HCT116 (cell line): Measurements from ENCODE around the gene WDR59. TPM values are rescaled to one million over a fixed set of nuclear protein-coding genes. Genes with fewer than 3 reads are reported as not detected.

Experiments used
- ATAC-seq: fragments of 200-7000 bp; cut with Tn5 transposase; 2 replicates; pipeline ENCODE4 v1.9.1; 2020; ENCODE audit warnings: mild to moderate bottlenecking, moderate library complexity
- BruUV-seq: library from RNA; stranded (reverse); fragments of 400-500 nt; replicated peaks from 2 replicates; lab custom pipeline; 2021; lab: Mats Ljungman, UMichigan
- CTCF ChIA-PET: fragments of 300-600 bp; sonication (Branson Sonifier 250); formaldehyde crosslinking; loops from one replicate; lab custom pipeline; 2021; ENCODE audit warnings: antibody characterized with exemption; lab: Charles Lee
- POLR2A ChIA-PET: fragments of 300-600, 350-600 bp; sonication (Branson Sonifier 250); formaldehyde crosslinking; loops from one replicate; lab custom pipeline; 2021; ENCODE audit warnings: antibody characterized with exemption; lab: Charles Lee
- RAD21 ChIA-PET, 2 experiments: fragments of 300-600 bp; sonication (Branson Sonifier 250); formaldehyde crosslinking; loops; one replicate each; lab custom pipeline; 2023; ENCODE audit warnings: low total read pairs in 2 of 2; ENCODE audit not compliant: uncharacterized antibody in 2 of 2, unreplicated experiment in 2 of 2, low non-redundant PET in 1 of 2; lab: Charles Lee
- DNase-seq: peaks from one replicate; pipeline ENCODE4 v3.0.0-alpha.2; 2010; ENCODE audit warnings: low read depth, low spot score
- H2AFZ ChIP-seq: fragments of 200-600 bp; shearing (Covaris generic), sonication (generic); 2 replicates; pipeline ENCODE4 v1.6.1; 2017; ENCODE audit warnings: low read depth, mixed run types, mixed read lengths, antibody characterized with exemption, low read length; ENCODE audit not compliant: poor library complexity, severe bottlenecking
- H3K27ac ChIP-seq: 2 replicates; pipeline ENCODE4 v1.5.1; 2012; ENCODE audit warnings: low read depth, low read length
- H3K27me3 ChIP-seq: fragments of 200-600 bp; sonication (generic); 2 replicates; pipeline ENCODE4 v1.6.1; 2016; ENCODE audit warnings: mixed run types, low read length, mixed read lengths; ENCODE audit not compliant: insufficient read depth
- H3K36me3 ChIP-seq, 2 experiments: fragments of 200-500 bp in 1 of 2; fragments of 200-600 bp in 1 of 2; sonication (Bioruptor generic) in 1 of 2; sonication (generic) in 1 of 2; 2 replicates each; pipeline versions ENCODE4 v1.5.1 to v1.6.1; 2014 to 2016; ENCODE audit warnings: low read length in 2 of 2, inconsistent platforms in 1 of 2, mixed read lengths in 1 of 2, mixed run types in 1 of 2; ENCODE audit not compliant: insufficient read depth in 2 of 2, control insufficient read depth in 1 of 2
- H3K4me1 ChIP-seq, 2 experiments: fragments of 200-600 bp in 1 of 2; sonication (generic) in 1 of 2; 2 replicates each; pipeline versions ENCODE4 v1.5.1 to v1.6.1; 2012 to 2017; ENCODE audit warnings: low read length in 2 of 2, inconsistent platforms in 1 of 2, mild to moderate bottlenecking in 1 of 2, mixed read lengths in 1 of 2, mixed run types in 1 of 2, moderate library complexity in 1 of 2; ENCODE audit not compliant: insufficient read depth in 2 of 2, control insufficient read depth in 1 of 2
- H3K4me2 ChIP-seq: fragments of 200-600 bp; sonication (generic); 2 replicates; pipeline ENCODE4 v1.6.1; 2017; ENCODE audit warnings: mixed run types, low read length, mixed read lengths
- H3K4me3 ChIP-seq, 2 experiments: fragments of 200-600 bp in 1 of 2; sonication (generic) in 1 of 2; replicated peaks in 1 of 2; 2 replicates each; pipeline ENCODE4 v1.5.1; 2011 to 2016; ENCODE audit warnings: low read length in 2 of 2, control low read depth in 1 of 2, low read depth in 1 of 2, mild to moderate bottlenecking in 1 of 2, mixed read lengths in 1 of 2, mixed run types in 1 of 2
- H3K79me2 ChIP-seq: fragments of 200-600 bp; sonication (generic); 2 replicates; pipeline ENCODE4 v1.6.1; 2017; ENCODE audit warnings: mild to moderate bottlenecking, mixed run types, low read length, moderate library complexity, mixed read lengths; ENCODE audit not compliant: insufficient read depth
- H3K9ac ChIP-seq: fragments of 200-600 bp; sonication (generic); 2 replicates; pipeline ENCODE4 v1.6.1; 2016; ENCODE audit warnings: low read length, mixed read lengths
- H3K9me2 ChIP-seq: fragments of 200-600 bp; sonication (generic), shearing (Covaris generic); 2 replicates; pipeline ENCODE4 v1.6.1; 2017; ENCODE audit warnings: mixed run types, mild to moderate bottlenecking, moderate library complexity; ENCODE audit not compliant: insufficient read depth
- H3K9me3 ChIP-seq, 2 experiments: fragments of 200-500 bp in 1 of 2; fragments of 200-600 bp in 1 of 2; sonication (Bioruptor generic) in 1 of 2; sonication (generic) in 1 of 2; 2 replicates each; pipeline ENCODE4 v1.6.1; 2014 to 2017; ENCODE audit warnings: low read length in 2 of 2, mixed read lengths in 2 of 2, inconsistent platforms in 1 of 2, low read depth in 1 of 2, mild to moderate bottlenecking in 1 of 2, mixed run types in 1 of 2, moderate library complexity in 1 of 2; ENCODE audit not compliant: control insufficient read depth in 1 of 2, insufficient read depth in 1 of 2
- H4K20me1 ChIP-seq: fragments of 200-600 bp; sonication (generic), shearing (Covaris generic); 2 replicates; pipeline ENCODE4 v1.6.1; 2017; ENCODE audit warnings: mixed run types, mild to moderate bottlenecking, moderate library complexity; ENCODE audit not compliant: insufficient read depth
- CEBPB ChIP-seq: IDR thresholded peaks from 2 replicates; pipeline ENCODE4 v1.6.1; 2012; ENCODE audit warnings: low read depth
- CTCF ChIP-seq, 3 experiments: fragments of 200-600 bp in 1 of 3; sonication (generic) in 1 of 3; IDR thresholded peaks in 2 of 3; conservative IDR thresholded peaks in 1 of 3; 2 replicates each; pipeline ENCODE4 v1.5.1; 2012 to 2017; ENCODE audit warnings: low read depth in 2 of 3, low read length in 2 of 3, antibody characterized with exemption in 1 of 3, borderline replicate concordance in 1 of 3, control low read depth in 1 of 3, mild to moderate bottlenecking in 1 of 3, mixed read lengths in 1 of 3, mixed run types in 1 of 3, moderate library complexity in 1 of 3; ENCODE audit not compliant: insufficient read depth in 1 of 3
- EZH2 ChIP-seq: fragments of 200-600 bp; sonication (generic); IDR thresholded peaks from 2 replicates; pipeline ENCODE4 v1.6.1; 2017; ENCODE audit warnings: antibody characterized with exemption, mixed run types
- EZH2phosphoT487 ChIP-seq: fragments of 200-600 bp; IDR thresholded peaks from 2 replicates; pipeline ENCODE4 v1.6.1; 2018; ENCODE audit warnings: antibody characterized with exemption, borderline replicate concordance
- JUND ChIP-seq: IDR thresholded peaks from 2 replicates; pipeline ENCODE4 v1.6.1; 2012
- MAX ChIP-seq: IDR thresholded peaks from 2 replicates; pipeline ENCODE4 v1.6.1; 2012
- POLR2A ChIP-seq: IDR thresholded peaks from 2 replicates; pipeline ENCODE4 v1.7.0; 2011; ENCODE audit warnings: borderline replicate concordance; ENCODE audit not compliant: insufficient read depth, insufficient read length; ENCODE audit errors: extremely low read depth
- POLR2AphosphoS5 ChIP-seq: IDR thresholded peaks from 2 replicates; pipeline ENCODE4 v1.6.1; 2011; ENCODE audit warnings: mild to moderate bottlenecking, low read depth, low read length, moderate library complexity
- REST ChIP-seq: IDR thresholded peaks from 2 replicates; pipeline ENCODE4 v1.6.1; 2012; ENCODE audit warnings: low read depth
- SIN3A ChIP-seq: IDR thresholded peaks from 2 replicates; pipeline ENCODE4 v1.6.1; 2012; ENCODE audit warnings: low read depth
- SP1 ChIP-seq: IDR thresholded peaks from 2 replicates; pipeline ENCODE4 v1.6.1; 2012; ENCODE audit warnings: low read depth
- TCF7L2 ChIP-seq: IDR thresholded peaks from 2 replicates; pipeline ENCODE4 v1.7.0; 2011; ENCODE audit warnings: borderline replicate concordance, inconsistent platforms; ENCODE audit not compliant: insufficient read depth, insufficient read length; ENCODE audit errors: extremely low read depth
- ZBTB33 ChIP-seq: IDR thresholded peaks from 2 replicates; pipeline ENCODE4 v1.6.1; 2011; ENCODE audit warnings: mild to moderate bottlenecking, low read length, moderate library complexity; ENCODE audit not compliant: insufficient replicate concordance; ENCODE audit errors: extremely low read depth
- intact Hi-C: fragments of 100-400 bp; cut with micrococcal nuclease; formaldehyde crosslinking; loops from 2 replicates; pipeline ENCODE4 v1.10.0; 2022
- total RNA-seq: library from RNA; stranded (reverse); gene quantifications from one replicate; pipeline ENCODE4 v1.2.1, GENCODE V29; 2021; ENCODE audit not compliant: unreplicated experiment

Gene WDR59
- total RNA-seq, 1 experiment from 2014 or later = 96.9 TPM

GRCh38 chr16:74950511-74950910 lies 34.4 kb downstream of the WDR59 start:
- Histone ChIP-seq H3K27ac (no peak overlapping the region), H3K27me3 (no peaks in the 10 kb centered on the region), H3K4me2 (no peak overlapping the region), H3K4me3 (no peak overlapping the region), H3K79me2 (no peaks in the 10 kb centered on the region), H3K9me2 (no peaks in the 10 kb centered on the region), H2AFZ (no peak overlapping the region), H3K36me3 (peaks cover 7 to 20% of the 10 kb centered on the region in 2 experiments), H3K9me3 (no peaks in the 10 kb centered on the region), H4K20me1 (no peaks in the 10 kb centered on the region), H3K4me1 (peaks cover 9 to 17% of the 10 kb centered on the region in 2 experiments; a peak in 3 of 4 replicates), H3K9ac (no peak overlapping the region)
- POLR2A ChIA-PET = interaction anchor here (0.7 to 0.9 kb wide), 2 partner anchors 15 to 23 kb away, joined by 3 read pairs; no protein-coding TSS in a partner anchor
- RAD21 ChIA-PET = no interaction called here
- TF ChIP-seq JUND (no peak), CEBPB (no peak), ZBTB33 (no peak), MAX (no peak), EZH2phosphoT487 (no peak)
- no TSS peak for BruUV-seq
- CTCF ChIA-PET = no interaction called here
- ATAC-seq (no peak), DNase-seq (no peak)
- intact Hi-C loops = no loop called here

GRCh38 chr16:74949309-74949708 lies 35.6 kb downstream of the WDR59 start:
- Histone ChIP-seq H3K36me3 (peaks cover 7 to 20% of the 10 kb centered on the region in 2 experiments), H3K27me3 (no peaks in the 10 kb centered on the region), H3K9me2 (no peaks in the 10 kb centered on the region), H3K4me1 (peaks cover 9 to 17% of the 10 kb centered on the region in 2 experiments; a peak in 3 of 4 replicates), H3K9me3 (no peaks in the 10 kb centered on the region), H3K9ac (no peak overlapping the region), H2AFZ (no peak overlapping the region), H3K27ac (no peak overlapping the region), H4K20me1 (no peaks in the 10 kb centered on the region), H3K4me2 (no peak overlapping the region), H3K4me3 (no peak overlapping the region), H3K79me2 (no peaks in the 10 kb centered on the region)
- ATAC-seq (no peak), DNase-seq (no peak)
- no TSS peak for BruUV-seq
- POLR2A ChIA-PET = no interaction called here
- intact Hi-C loops = no loop called here
- CTCF ChIA-PET = no interaction called here
- RAD21 ChIA-PET = no interaction called here
- TF ChIP-seq REST (no peak), TCF7L2 (no peak), CTCF (IDR thresholded peaks at IDR 0.05 in 2 of 3, conservative IDR thresholded peaks at IDR 0.05 in 1 of 3; ENCODE audit: borderline replicate concordance in 1 of 3, insufficient read depth in 1 of 3, low read depth in 2 of 3, low read length in 2 of 3) (no peak), EZH2 (no peak), POLR2A (no peak), POLR2AphosphoS5 (no peak), SIN3A (no peak), SP1 (no peak)
